ENCODE results near the gene HDGF. TPM values are rescaled to one million over a fixed set of nuclear protein-coding genes. Genes with fewer than 3 reads are reported as not detected.

The HDGF gene
- total RNA-seq, 4 donors from 2014 or later: 147 to 162 (median 148) TPM

- Histone ChIP-seq H3K4me3 (replicated peaks in 1 of 3) (peak overlapping the region in 1 of 3 donors; percentile 99), H3K27me3 (no peaks in the 10 kb centered on the region), H3K4me1 (peaks cover 28 to 33% of the 10 kb centered on the region in 2 donors), H3K36me3 (no peaks in the 10 kb centered on the region), H3K27ac (peak overlapping the region in 2 of 3 donors; percentile 93 to 100), H3K9me3 (no peaks in the 10 kb centered on the region)
- peak; percentile 69 to 70 for DNase-seq
- intact Hi-C loops (cut with DNase I): no loop called here
- no peak for TF ChIP-seq CTCF (IDR thresholded peaks at IDR 0.05)
- TF ChIP-seq POLR2A (IDR thresholded peaks at IDR 0.05): peak in 1 of 2 donors; percentile 14
- 17 to 22% methylated on average over 1 of the region's 1 CpG for WGBS, 2 donors
Observed at GRCh38 chr1:156752843-156753482, 1.5 kb upstream of the HDGF start.

DNA sequence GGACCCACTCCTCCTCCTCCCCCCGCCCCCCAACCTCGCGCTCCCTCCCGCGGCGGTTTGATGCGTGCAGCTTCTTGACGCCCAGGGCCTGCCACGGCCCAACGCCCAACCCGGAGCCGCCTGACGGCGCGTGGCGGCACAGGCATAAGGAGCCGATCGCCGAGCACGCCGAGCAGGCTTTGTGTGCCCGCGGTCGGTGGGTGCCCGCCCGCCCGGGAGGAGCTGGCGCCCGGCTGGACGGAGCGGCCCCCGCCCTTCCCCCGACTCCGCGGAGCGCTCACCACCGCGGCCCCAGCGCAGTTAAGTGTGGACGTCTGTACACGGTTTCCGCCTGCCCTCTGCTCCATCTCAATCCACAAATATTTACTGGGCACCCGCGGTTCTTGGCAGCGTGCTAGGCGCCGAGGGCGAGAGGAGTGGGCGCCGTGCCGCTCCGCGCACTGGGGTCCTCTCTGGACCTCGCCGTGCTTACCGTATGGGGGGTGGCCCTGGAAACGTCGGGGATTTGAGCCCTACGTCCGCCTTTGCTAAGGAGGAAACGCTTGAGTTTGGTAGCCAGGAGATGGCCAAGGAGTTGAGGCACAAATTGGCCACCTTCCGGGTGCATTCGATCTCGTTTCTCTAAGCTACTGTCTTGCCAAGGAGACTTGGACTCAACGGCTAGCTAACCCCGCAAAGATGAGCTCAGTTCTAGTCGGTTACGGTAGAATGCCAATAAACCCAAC is 444 bp upstream of the HDGF start:
- 0% methylated on average over 23 to 48 of the region's 68 CpGs for WGBS, 2 donors
- Histone ChIP-seq H3K4me1 (peaks cover 36 to 41% of the 10 kb centered on the region in 2 donors), H3K9me3 (no peaks in the 10 kb centered on the region), H3K36me3 (no peaks in the 10 kb centered on the region), H3K4me3 (replicated peaks in 1 of 3) (peak overlapping the region; percentile 60 to 99 (median 98)), H3K27ac (peak overlapping the region; percentile 90 to 100 (median 93)), H3K27me3 (no peaks in the 10 kb centered on the region)
- TF ChIP-seq CTCF (IDR thresholded peaks at IDR 0.05) (peak in 1 of 6 experiments; percentile 15), POLR2A (IDR thresholded peaks at IDR 0.05) (peak in 1 of 2 donors; percentile 73)
- DNase-seq: peak; percentile 98
- intact Hi-C loops (cut with DNase I): no loop called here

DNA sequence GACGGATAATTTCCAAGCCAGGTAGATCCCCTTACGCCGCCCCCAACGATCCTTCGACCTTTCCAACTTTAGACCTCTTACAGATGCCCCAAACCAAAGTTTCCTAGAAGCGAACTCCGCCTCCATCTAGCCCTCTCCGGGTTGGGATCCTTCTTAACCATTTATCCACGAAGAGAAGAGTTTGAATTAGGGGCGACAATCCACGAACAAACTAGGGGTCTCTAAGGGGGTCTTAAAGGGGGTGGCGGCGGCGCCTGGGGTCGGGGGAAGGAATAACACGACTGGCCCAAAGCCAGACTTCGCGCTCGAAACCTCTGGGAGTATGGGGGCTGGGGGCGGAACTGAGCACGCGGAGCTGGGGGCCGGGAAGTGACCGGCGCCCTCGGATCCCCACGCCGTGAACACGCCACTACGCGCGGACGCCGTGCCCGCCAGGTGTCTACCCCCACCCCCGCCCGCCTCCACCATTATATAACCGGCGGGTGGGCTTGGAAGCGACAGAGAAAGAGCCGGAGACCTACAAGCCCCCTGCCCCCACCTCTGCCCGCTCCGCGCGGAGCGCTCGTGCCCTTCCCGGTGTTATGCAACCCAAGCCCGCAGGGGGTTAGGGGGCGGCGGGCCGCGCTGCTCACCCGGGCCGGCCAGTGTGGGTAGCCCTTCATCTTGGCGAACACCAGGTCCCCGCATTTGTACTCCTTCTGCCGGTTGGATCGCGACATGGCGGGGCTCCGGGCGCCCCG is 594 bp downstream of the HDGF start:
- intact Hi-C loops (cut with DNase I): no loop called here
- Histone ChIP-seq H3K36me3 (no peaks in the 10 kb centered on the region), H3K27ac (peak overlapping the region; percentile 93 to 100 (median 99)), H3K4me3 (replicated peaks in 1 of 3) (peak overlapping the region; percentile 27 to 99 (median 51)), H3K9me3 (no peaks in the 10 kb centered on the region), H3K27me3 (no peaks in the 10 kb centered on the region), H3K4me1 (peaks cover 45 to 48% of the 10 kb centered on the region in 2 donors)
- peak; percentile 56 to 61 for DNase-seq
- TF ChIP-seq POLR2A (IDR thresholded peaks at IDR 0.05) (no peak), CTCF (IDR thresholded peaks at IDR 0.05) (peak in 3 of 6 experiments; percentile 5 to 20 (median 14))
- WGBS, 2 donors: 0% methylated on average over 24 to 27 of the region's 64 CpGs

GRCh38 chr1:156750191-156750672 is 1.2 kb downstream of the HDGF start:
- Histone ChIP-seq H3K27me3 (no peaks in the 10 kb centered on the region), H3K4me1 (peaks cover 50 to 54% of the 10 kb centered on the region in 2 donors), H3K27ac (peak overlapping the region; percentile 93 to 100 (median 99)), H3K4me3 (replicated peaks in 1 of 3) (peak overlapping the region; percentile 27 to 99 (median 51)), H3K9me3 (no peaks in the 10 kb centered on the region), H3K36me3 (no peaks in the 10 kb centered on the region)
- intact Hi-C loops (cut with DNase I): no loop called here
- peak in 1 of 2 donors; percentile 23 for TF ChIP-seq POLR2A (IDR thresholded peaks at IDR 0.05)
- no peak for TF ChIP-seq CTCF (IDR thresholded peaks at IDR 0.05)
- 0 to 6% methylated on average over 3 to 5 of the region's 5 CpGs for whole genome bisulfite sequencing, 2 donors
- DNase-seq: peak; percentile 58 to 65
